ENCODE data around the gene TMEM131. TPM values are rescaled to one million over a fixed set of nuclear protein-coding genes. Genes with fewer than 3 reads are reported as not detected.

Gene TMEM131
- total and polyA plus RNA-seq, 10 of the 15 experiments (the other 5 are each of a cell fraction or from before 2014, with no cell fraction given) = 6.0 to 48.2 (median 23.2) TPM

DNA sequence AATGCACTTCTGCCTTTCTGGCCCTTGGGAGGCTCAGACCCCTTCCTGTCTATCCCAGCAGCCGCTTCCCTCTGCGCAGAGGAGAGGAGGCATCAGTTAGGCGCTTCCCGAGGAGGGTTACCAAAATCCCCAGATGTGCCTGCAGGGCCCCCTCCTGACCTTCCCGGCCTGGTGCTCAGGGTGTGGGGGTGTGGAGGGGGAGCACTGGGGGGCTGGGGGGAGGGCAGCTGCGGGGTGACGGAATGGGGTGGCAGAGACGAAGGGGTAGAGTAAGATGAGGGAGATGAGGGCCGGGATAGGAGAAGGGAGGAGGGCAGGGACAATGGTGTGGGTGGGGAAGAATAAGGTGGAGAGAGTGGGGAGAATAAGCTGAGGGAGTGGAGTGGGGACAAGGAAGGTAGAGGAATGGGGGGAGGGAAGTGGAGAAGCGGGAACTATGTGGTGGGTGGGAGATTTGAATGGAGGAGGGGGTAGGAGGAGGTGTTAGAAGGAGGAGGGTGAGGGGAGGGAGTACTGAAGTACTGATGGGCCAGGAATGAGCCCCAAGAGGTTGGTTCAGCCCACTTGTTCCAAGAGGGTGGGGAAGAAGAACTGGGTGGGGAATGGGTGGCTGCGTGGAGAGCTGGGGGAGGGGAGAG is 288.9 kb downstream of the TMEM131 start:
- Histone ChIP-seq H3K27ac (ENCODE audit: control insufficient read depth, insufficient read depth) (no peak overlapping the region), H3K4me3 (no peak overlapping the region), H3K9ac (ENCODE audit: control insufficient read depth, insufficient read depth, low read length) (no peak overlapping the region), H3K4me2 (ENCODE audit: control insufficient read depth, insufficient read depth) (no peak overlapping the region), H3K9me3 (replicated peaks; ENCODE audit: control insufficient read depth, insufficient read depth, low read length) (no peaks in the 10 kb centered on the region), H4K20me1 (ENCODE audit: control insufficient read depth, insufficient read depth) (no peaks in the 10 kb centered on the region), H3K79me2 (ENCODE audit: control insufficient read depth, insufficient read depth, low read length) (no peaks in the 10 kb centered on the region), H3K4me1 (ENCODE audit: control insufficient read depth, insufficient read depth, low read length) (no peaks in the 10 kb centered on the region), H3K36me3 (ENCODE audit: control insufficient read depth in 2 of 2, insufficient read depth in 2 of 2, low read length in 1 of 2) (no peaks in the 10 kb centered on the region), H2AFZ (ENCODE audit: control insufficient read depth, low read depth, low read length) (no peak overlapping the region), H3K27me3 (replicated peaks in 1 of 2; ENCODE audit: control insufficient read depth in 2 of 2, insufficient read depth in 2 of 2, low read length in 1 of 2) (no peaks in the 10 kb centered on the region)
- intact Hi-C loops (cut with micrococcal nuclease; ENCODE audit: unreplicated experiment) = loop anchor here (10.0 kb wide), 1 partner anchor 478 kb away; no protein-coding TSS in a partner anchor
- in situ Hi-C loops (cut with MboI) = no loop called here
- no TSS peak for BruUV-seq (replicated peaks)
- WGBS (ENCODE audit: insufficient coverage, insufficient replicate concordance, low lambda C conversion rate, missing lambda C conversion rate) = 56% methylated on average over 9 of the region's 11 CpGs
- ChIA-PET SMC1A (ENCODE audit: uncharacterized antibody, unreplicated experiment) (no interaction called here), CTCF (interaction anchor here (0.6 to 4.0 kb wide), 5 partner anchors 8 to 678 kb away, joined by 3 to 40 read pairs (median 5); no protein-coding TSS in a partner anchor), RAD21 (ENCODE audit: unreplicated experiment) (no interaction called here), POLR2A (no interaction called here)
- TF ChIP-seq, protein P1, sequence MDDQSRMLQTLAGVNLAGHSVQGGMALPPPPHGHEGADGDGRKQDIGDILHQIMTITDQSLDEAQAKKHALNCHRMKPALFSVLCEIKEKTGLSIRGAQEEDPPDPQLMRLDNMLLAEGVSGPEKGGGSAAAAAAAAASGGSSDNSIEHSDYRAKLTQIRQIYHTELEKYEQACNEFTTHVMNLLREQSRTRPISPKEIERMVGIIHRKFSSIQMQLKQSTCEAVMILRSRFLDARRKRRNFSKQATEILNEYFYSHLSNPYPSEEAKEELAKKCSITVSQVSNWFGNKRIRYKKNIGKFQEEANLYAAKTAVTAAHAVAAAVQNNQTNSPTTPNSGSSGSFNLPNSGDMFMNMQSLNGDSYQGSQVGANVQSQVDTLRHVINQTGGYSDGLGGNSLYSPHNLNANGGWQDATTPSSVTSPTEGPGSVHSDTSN (IDR thresholded peaks at IDR 0.05; ENCODE audit: insufficient replicate concordance, low read depth, low read length) = no peak
- TF ChIP-seq ZNF384 (IDR thresholded peaks at IDR 0.05; ENCODE audit: borderline replicate concordance, low read depth, low read length) (no peak), CHD2 (IDR thresholded peaks at IDR 0.05; ENCODE audit: borderline replicate concordance, low read depth, low read length) (no peak)
- DNase-seq (ENCODE audit: low read depth, low spot score) (no peak), ATAC-seq (no peak), FAIRE-seq (no peak)

Small RNA genes within 50 kb of the gene (small RNA-seq; reads per million reads assigned to genes)
- gene HMGN1P36 (not detected), gene RNU7-96P (not detected)

Other genes starting within 250 kb of the TMEM131 start
- gene VWA3B, start 91.2 kb upstream of the TMEM131 start, total RNA-seq (2014; rRNA removed) = 0.51 and 0.82 TPM in 2 replicates
- 0.13 TPM in 1 of 2 replicates, not detected in the other for gene VWA3B, start 91.2 kb upstream of the TMEM131 start, total RNA-seq (2014; rRNA removed; fragmentation: Illumina TruSeq; extraction: Trizol)
- not detected in 2 replicates for gene VWA3B, start 91.2 kb upstream of the TMEM131 start, total RNA-seq (2021)
- 0.04 TPM in 1 of 2 replicates, not detected in the other for gene VWA3B, start 91.2 kb upstream of the TMEM131 start, polyA plus RNA-seq (2011; rRNA removed)
- gene VWA3B, start 91.2 kb upstream of the TMEM131 start, polyA plus RNA-seq (2014; fragmentation: Illumina TruSeq; extraction: Trizol) = 0.06 TPM in 1 of 2 replicates, not detected in the other
- not detected for gene VWA3B, start 91.2 kb upstream of the TMEM131 start, polyA plus RNA-seq (2014; fragmentation: Nextera tagmentation; extraction: Ambion mirVana)
- 0.18 and 0.86 TPM in 2 replicates for gene VWA3B, start 91.2 kb upstream of the TMEM131 start, polyA plus RNA-seq (2014; rRNA removed)
- gene VWA3B, start 91.2 kb upstream of the TMEM131 start, polyA plus RNA-seq (2016; fragmentation: Nextera tagmentation; extraction: Ambion mirVana) = under 1 TPM in 1 of 2 experiments, not detected in 1; 0.24 TPM

All from GM12878 (cell line).